ENCODE data around the gene HSD3B7. TPM values are rescaled to one million over a fixed set of nuclear protein-coding genes. Genes with fewer than 3 reads are reported as not detected.

HSD3B7 gene
- total RNA-seq, 3 donors from 2014 or later = 1.2 to 2.0 (median 1.3) TPM

- DNase-seq (no peak), ATAC-seq (no peak)
- H3K27me3 Mint-ChIP-seq (ENCODE audit: low read depth) = no peaks in the 10 kb centered on the region
- H3K36me3 Mint-ChIP-seq (ENCODE audit: insufficient read depth) = no peaks in the 10 kb centered on the region
- H3K4me1 Mint-ChIP-seq (ENCODE audit: low read depth) = peaks cover 8% of the 10 kb centered on the region
- no peaks in the 10 kb centered on the region for H3K9me3 Mint-ChIP-seq
- no peak overlapping the region for H3K4me3 Mint-ChIP-seq
These were observed 14.1 kb downstream of the HSD3B7 start for GRCh38 chr16:30998852-30999761.

- no peak for DNase-seq
- H3K4me3 Mint-ChIP-seq = no peak overlapping the region
- ATAC-seq = no peak
- no peaks in the 10 kb centered on the region for H3K36me3 Mint-ChIP-seq (ENCODE audit: insufficient read depth)
- peaks cover 6% of the 10 kb centered on the region for H3K4me1 Mint-ChIP-seq (ENCODE audit: low read depth)
- no peaks in the 10 kb centered on the region for H3K27me3 Mint-ChIP-seq (ENCODE audit: low read depth)
- no peaks in the 10 kb centered on the region for H3K9me3 Mint-ChIP-seq
These were observed 15.8 kb downstream of the HSD3B7 start for GRCh38 chr16:31000671-31001382.

- H3K27me3 Mint-ChIP-seq (ENCODE audit: low read depth) = no peaks in the 10 kb centered on the region
- DNase-seq = no peak
- no peak for ATAC-seq
- H3K9me3 Mint-ChIP-seq = no peaks in the 10 kb centered on the region
- H3K4me1 Mint-ChIP-seq (ENCODE audit: low read depth) = peaks cover 2% of the 10 kb centered on the region
- no peaks in the 10 kb centered on the region for H3K36me3 Mint-ChIP-seq (ENCODE audit: insufficient read depth)
- no peak overlapping the region for H3K4me3 Mint-ChIP-seq
These were observed 16.7 kb downstream of the HSD3B7 start for GRCh38 chr16:31001507-31002249.

- Mint-ChIP-seq H3K27me3 (ENCODE audit: low read depth) (no peaks in the 10 kb centered on the region), H3K36me3 (ENCODE audit: insufficient read depth) (no peaks in the 10 kb centered on the region), H3K4me1 (ENCODE audit: low read depth) (no peaks in the 10 kb centered on the region), H3K9me3 (no peaks in the 10 kb centered on the region), H3K4me3 (no peak overlapping the region)
- no peak for ATAC-seq
- no peak for DNase-seq
These were observed 17.3 kb downstream of the HSD3B7 start for GRCh38 chr16:31002250-31002700.

GRCh38 chr16:31002862-31003341, 17.9 kb downstream of the HSD3B7 start:
- DNase-seq (no peak), ATAC-seq (no peak)
- no peaks in the 10 kb centered on the region for H3K27me3 Mint-ChIP-seq (ENCODE audit: low read depth)
- H3K4me1 Mint-ChIP-seq (ENCODE audit: low read depth) = no peaks in the 10 kb centered on the region
- H3K4me3 Mint-ChIP-seq = no peak overlapping the region
- no peaks in the 10 kb centered on the region for H3K9me3 Mint-ChIP-seq
- H3K36me3 Mint-ChIP-seq (ENCODE audit: insufficient read depth) = no peaks in the 10 kb centered on the region

GRCh38 chr16:31003744-31004143, 18.7 kb downstream of the HSD3B7 start:
- H3K4me3 Mint-ChIP-seq = no peak overlapping the region
- ATAC-seq = no peak
- no peak for DNase-seq
- H3K27me3 Mint-ChIP-seq (ENCODE audit: low read depth) = no peaks in the 10 kb centered on the region
- no peaks in the 10 kb centered on the region for H3K4me1 Mint-ChIP-seq (ENCODE audit: low read depth)
- H3K36me3 Mint-ChIP-seq (ENCODE audit: insufficient read depth) = no peaks in the 10 kb centered on the region
- no peaks in the 10 kb centered on the region for H3K9me3 Mint-ChIP-seq

GRCh38 chr16:31004658-31005057, 19.7 kb downstream of the HSD3B7 start:
- no peaks in the 10 kb centered on the region for H3K9me3 Mint-ChIP-seq

GRCh38 chr16:31005350-31006085, 20.5 kb downstream of the HSD3B7 start:
- peaks cover 7% of the 10 kb centered on the region for H3K4me1 Mint-ChIP-seq (ENCODE audit: low read depth)
- no peak overlapping the region for H3K4me3 Mint-ChIP-seq
- H3K27me3 Mint-ChIP-seq (ENCODE audit: low read depth) = peaks cover 5% of the 10 kb centered on the region
- no peaks in the 10 kb centered on the region for H3K36me3 Mint-ChIP-seq (ENCODE audit: insufficient read depth)
- no peaks in the 10 kb centered on the region for H3K9me3 Mint-ChIP-seq
- DNase-seq = no peak
- no peak for ATAC-seq

More at GRCh38 chr16:31004658-31005057, 19.7 kb downstream of the HSD3B7 start:
- DNase-seq = no peak
- peaks cover under 1% of the 10 kb centered on the region for H3K27me3 Mint-ChIP-seq (ENCODE audit: low read depth)
- no peak overlapping the region for H3K4me3 Mint-ChIP-seq
- no peak for ATAC-seq
- no peaks in the 10 kb centered on the region for H3K36me3 Mint-ChIP-seq (ENCODE audit: insufficient read depth)
- peaks cover 2% of the 10 kb centered on the region for H3K4me1 Mint-ChIP-seq (ENCODE audit: low read depth)

- no peak overlapping the region for H3K4me3 Mint-ChIP-seq
- ATAC-seq (no peak), DNase-seq (no peak)
- peaks cover 8% of the 10 kb centered on the region for H3K4me1 Mint-ChIP-seq (ENCODE audit: low read depth)
- H3K27me3 Mint-ChIP-seq (ENCODE audit: low read depth) = peaks cover 8% of the 10 kb centered on the region
- H3K9me3 Mint-ChIP-seq = no peaks in the 10 kb centered on the region
- H3K36me3 Mint-ChIP-seq (ENCODE audit: insufficient read depth) = no peaks in the 10 kb centered on the region
These were observed 21.0 kb downstream of the HSD3B7 start for GRCh38 chr16:31006086-31006385.

GRCh38 chr16:31006589-31006988, 21.6 kb downstream of the HSD3B7 start:
- Mint-ChIP-seq H3K36me3 (ENCODE audit: insufficient read depth) (no peaks in the 10 kb centered on the region), H3K27me3 (ENCODE audit: low read depth) (peaks cover 13% of the 10 kb centered on the region), H3K4me3 (no peak overlapping the region), H3K4me1 (ENCODE audit: low read depth) (peaks cover 13% of the 10 kb centered on the region), H3K9me3 (no peaks in the 10 kb centered on the region)
- ATAC-seq (no peak), DNase-seq (no peak)

GRCh38 chr16:31007684-31008083, 22.7 kb downstream of the HSD3B7 start:
- Mint-ChIP-seq H3K4me1 (ENCODE audit: low read depth) (peaks cover 14% of the 10 kb centered on the region), H3K27me3 (ENCODE audit: low read depth) (peaks cover 21% of the 10 kb centered on the region), H3K36me3 (ENCODE audit: insufficient read depth) (no peaks in the 10 kb centered on the region), H3K4me3 (no peak overlapping the region), H3K9me3 (no peaks in the 10 kb centered on the region)
- no peak for DNase-seq
- no peak for ATAC-seq

GRCh38 chr16:31008149-31008548, 23.1 kb downstream of the HSD3B7 start:
- H3K9me3 Mint-ChIP-seq = no peaks in the 10 kb centered on the region
- no peak for DNase-seq
- H3K4me3 Mint-ChIP-seq = no peak overlapping the region
- H3K27me3 Mint-ChIP-seq (ENCODE audit: low read depth) = peaks cover 21% of the 10 kb centered on the region
- peaks cover 14% of the 10 kb centered on the region for H3K4me1 Mint-ChIP-seq (ENCODE audit: low read depth)
- no peaks in the 10 kb centered on the region for H3K36me3 Mint-ChIP-seq (ENCODE audit: insufficient read depth)
- no peak for ATAC-seq

GRCh38 chr16:31008551-31008950, 23.5 kb downstream of the HSD3B7 start:
- Mint-ChIP-seq H3K4me1 (ENCODE audit: low read depth) (peaks cover 14% of the 10 kb centered on the region), H3K4me3 (no peak overlapping the region), H3K9me3 (no peaks in the 10 kb centered on the region), H3K36me3 (ENCODE audit: insufficient read depth) (no peaks in the 10 kb centered on the region), H3K27me3 (ENCODE audit: low read depth) (peaks cover 24% of the 10 kb centered on the region)
- DNase-seq (no peak), ATAC-seq (no peak)

GRCh38 chr16:31009120-31009519, 24.1 kb downstream of the HSD3B7 start:
- ATAC-seq (no peak), DNase-seq (no peak)
- Mint-ChIP-seq H3K4me3 (no peak overlapping the region), H3K36me3 (ENCODE audit: insufficient read depth) (no peaks in the 10 kb centered on the region), H3K9me3 (no peaks in the 10 kb centered on the region), H3K4me1 (ENCODE audit: low read depth) (peaks cover 14% of the 10 kb centered on the region), H3K27me3 (ENCODE audit: low read depth) (peaks cover 28% of the 10 kb centered on the region)
